Esophagus muscularis mucosa (tissue), 4 donors: ENCODE data around the gene CASP12.

Source experiments
- EP300 ChIP-seq: sonication (generic); formaldehyde crosslinking; IDR thresholded peaks from one replicate; pipeline ENCODE4 v1.6.1; 2017; ENCODE audit warnings: antibody characterized with exemption
- POLR2A ChIP-seq: fragments of 450-650 bp; IDR thresholded peaks from one replicate; pipeline ENCODE4 v1.6.1; 2017; ENCODE audit warnings: antibody characterized with exemption, moderate library complexity, mild to moderate bottlenecking, low read depth
- POLR2AphosphoS5 ChIP-seq, 2 donors: sonication (generic); formaldehyde crosslinking; IDR thresholded peaks; one replicate each; pipeline ENCODE4 v1.6.1; 2017; ENCODE audit warnings: antibody characterized with exemption in 2 of 2
- TF ChIP-seq, protein P1 (sequence below), 3 experiments: fragments of 200-600 bp in 2 of 3; fragments of 450-650 bp in 1 of 3; sonication (generic) in 2 of 3; IDR thresholded peaks; one replicate each; pipeline ENCODE4 v1.5.1; 2017 to 2019; ENCODE audit warnings: antibody characterized with exemption in 3 of 3, mild to moderate bottlenecking in 2 of 3, moderate library complexity in 1 of 3

DNA sequence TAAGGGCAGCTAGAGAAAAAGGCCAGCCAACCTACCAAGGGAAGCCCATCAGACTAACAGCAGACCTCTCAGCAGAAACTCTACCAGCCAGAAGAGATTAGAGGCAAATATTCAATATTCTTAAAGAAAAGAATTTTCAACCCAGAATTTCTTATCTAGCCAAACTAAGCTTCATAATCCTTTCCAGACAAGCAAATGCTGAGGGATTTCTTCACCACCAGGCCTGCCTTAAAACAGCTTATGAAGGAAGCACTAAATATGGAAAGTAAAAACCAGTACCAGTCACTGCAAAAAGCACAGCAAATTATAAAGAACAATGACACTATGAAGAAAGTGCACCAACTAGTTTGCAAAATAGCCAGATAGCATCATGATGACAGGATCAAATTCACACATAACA lies 30.6 kb upstream of the CASP12 start:
- no peak for TF ChIP-seq POLR2A
- TF ChIP-seq, protein P1, sequence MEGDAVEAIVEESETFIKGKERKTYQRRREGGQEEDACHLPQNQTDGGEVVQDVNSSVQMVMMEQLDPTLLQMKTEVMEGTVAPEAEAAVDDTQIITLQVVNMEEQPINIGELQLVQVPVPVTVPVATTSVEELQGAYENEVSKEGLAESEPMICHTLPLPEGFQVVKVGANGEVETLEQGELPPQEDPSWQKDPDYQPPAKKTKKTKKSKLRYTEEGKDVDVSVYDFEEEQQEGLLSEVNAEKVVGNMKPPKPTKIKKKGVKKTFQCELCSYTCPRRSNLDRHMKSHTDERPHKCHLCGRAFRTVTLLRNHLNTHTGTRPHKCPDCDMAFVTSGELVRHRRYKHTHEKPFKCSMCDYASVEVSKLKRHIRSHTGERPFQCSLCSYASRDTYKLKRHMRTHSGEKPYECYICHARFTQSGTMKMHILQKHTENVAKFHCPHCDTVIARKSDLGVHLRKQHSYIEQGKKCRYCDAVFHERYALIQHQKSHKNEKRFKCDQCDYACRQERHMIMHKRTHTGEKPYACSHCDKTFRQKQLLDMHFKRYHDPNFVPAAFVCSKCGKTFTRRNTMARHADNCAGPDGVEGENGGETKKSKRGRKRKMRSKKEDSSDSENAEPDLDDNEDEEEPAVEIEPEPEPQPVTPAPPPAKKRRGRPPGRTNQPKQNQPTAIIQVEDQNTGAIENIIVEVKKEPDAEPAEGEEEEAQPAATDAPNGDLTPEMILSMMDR (IDR thresholded peaks at IDR 0.05): no peak
- no peak for TF ChIP-seq EP300
- TF ChIP-seq POLR2AphosphoS5 (IDR thresholded peaks at IDR 0.05): no peak
